GM21515 (cell line): Measurements from ENCODE around the gene OR6V1.
"Not testable (repeated sequence)": the region's sequence is repeated elsewhere in the genome, so short reads cannot be mapped to it uniquely, and the experiment has no call there.

Source experiments
- ATAC-seq: cut with Tn5 transposase; IDR thresholded peaks from one replicate; pipeline ENCODE4 v1.9.1; 2021; ENCODE audit not compliant: unreplicated experiment

The OR6V1 gene

GRCh38 chr7:143042790-143043271 lies 9.3 kb upstream of the OR6V1 start:
- no peak for ATAC-seq

- no peak for ATAC-seq
Observed at GRCh38 chr7:143043391-143043790, 8.8 kb upstream of the OR6V1 start.

GRCh38 chr7:143046426-143046851 lies 5.7 kb upstream of the OR6V1 start:
- no peak for ATAC-seq

GRCh38 chr7:143047326-143047725 lies 4.8 kb upstream of the OR6V1 start:
- ATAC-seq = no peak

- no peak for ATAC-seq
Observed at GRCh38 chr7:143048827-143049226, 3.3 kb upstream of the OR6V1 start.

- ATAC-seq = no peak
Observed at GRCh38 chr7:143049362-143049761, 2.8 kb upstream of the OR6V1 start.

- no peak for ATAC-seq
Observed at GRCh38 chr7:143050931-143051330, 1.2 kb upstream of the OR6V1 start.

GRCh38 chr7:143054621-143055020 lies 2.5 kb downstream of the OR6V1 start:
- ATAC-seq = no peak

- no peak for ATAC-seq
Observed at GRCh38 chr7:143055754-143056153, 3.6 kb downstream of the OR6V1 start.

GRCh38 chr7:143063741-143064140 lies 11.6 kb downstream of the OR6V1 start:
- no peak for ATAC-seq

GRCh38 chr7:143068446-143068845 lies 16.3 kb downstream of the OR6V1 start:
- no peak for ATAC-seq

GRCh38 chr7:143069912-143070500 lies 17.9 kb downstream of the OR6V1 start:
- ATAC-seq = no peak

GRCh38 chr7:143073556-143073955 lies 21.4 kb downstream of the OR6V1 start:
- ATAC-seq = no peak

- ATAC-seq = no peak
Observed at GRCh38 chr7:143074141-143074540, 22.0 kb downstream of the OR6V1 start.

GRCh38 chr7:143085109-143085508 lies 33.0 kb downstream of the OR6V1 start:
- ATAC-seq = no peak

GRCh38 chr7:143085610-143086009 lies 33.5 kb downstream of the OR6V1 start:
- ATAC-seq = not testable (repeated sequence)

GRCh38 chr7:143088549-143089231 lies 36.5 kb downstream of the OR6V1 start:
- not testable (repeated sequence) for ATAC-seq

GRCh38 chr7:143096146-143096545 lies 44.0 kb downstream of the OR6V1 start:
- no peak for ATAC-seq

GRCh38 chr7:143099579-143099978 lies 47.4 kb downstream of the OR6V1 start:
- not testable (repeated sequence) for ATAC-seq
